ENCODE results near the gene TUBB4B.
A peak's percentile ranks its signal among the peaks of the same experiment; 100 is the strongest.
"Not testable (repeated sequence)": the region's sequence is repeated elsewhere in the genome, so short reads cannot be mapped to it uniquely, and the experiment has no call there.

Gene TUBB4B

GRCh38 chr9:137236238-137236935, 4.7 kb upstream of the TUBB4B start:
- peak; percentile 92 to 94 for DNase-seq (ENCODE audit: low read depth in 2 of 2)

- no peak for DNase-seq (ENCODE audit: low read depth in 2 of 2)
These were observed 4.1 kb upstream of the TUBB4B start for GRCh38 chr9:137236936-137237421.

- DNase-seq (ENCODE audit: low read depth in 2 of 2): no peak
These were observed 3.0 kb upstream of the TUBB4B start for GRCh38 chr9:137237759-137238726.

- not testable (repeated sequence) for DNase-seq (ENCODE audit: low read depth in 2 of 2)
These were observed 1.4 kb upstream of the TUBB4B start for GRCh38 chr9:137239541-137240200.

GRCh38 chr9:137240318-137240840, 708 bp upstream of the TUBB4B start:
- DNase-seq (ENCODE audit: low read depth in 2 of 2): peak; percentile 61 to 63

GRCh38 chr9:137241490-137242268, 592 bp downstream of the TUBB4B start:
- peak; percentile 65 to 69 for DNase-seq (ENCODE audit: low read depth in 2 of 2)

GRCh38 chr9:137242269-137243203, 1.4 kb downstream of the TUBB4B start:
- DNase-seq (ENCODE audit: low read depth in 2 of 2): no peak

- DNase-seq (ENCODE audit: low read depth in 2 of 2): not testable (repeated sequence)
These were observed 2.2 kb downstream of the TUBB4B start for GRCh38 chr9:137243266-137243625.

- no peak for DNase-seq (ENCODE audit: low read depth in 2 of 2)
These were observed 2.8 kb downstream of the TUBB4B start for GRCh38 chr9:137243626-137244485.

- DNase-seq (ENCODE audit: low read depth in 2 of 2): no peak
These were observed 3.7 kb downstream of the TUBB4B start for GRCh38 chr9:137244486-137245449.

GRCh38 chr9:137245450-137246421, 4.6 kb downstream of the TUBB4B start:
- no peak for DNase-seq (ENCODE audit: low read depth in 2 of 2)

GRCh38 chr9:137247135-137247915, 6.2 kb downstream of the TUBB4B start:
- DNase-seq (ENCODE audit: low read depth in 2 of 2): no peak

GRCh38 chr9:137247916-137248175, 6.8 kb downstream of the TUBB4B start:
- DNase-seq (ENCODE audit: low read depth in 2 of 2): no peak

GRCh38 chr9:137250329-137251193, 9.5 kb downstream of the TUBB4B start:
- DNase-seq (ENCODE audit: low read depth in 2 of 2): no peak

- DNase-seq (ENCODE audit: low read depth in 2 of 2): no peak
These were observed 10.0 kb downstream of the TUBB4B start, which contains the start of gene STPG3 for GRCh38 chr9:137251194-137251461. TSS of gene STPG3 (plus strand) at chr9:137251286. CDS start at chr9:137251287, 1 bp downstream.
